DMS153 (cell line): ENCODE data around the gene MAPRE2.
"Not testable (repeated sequence)": the region's sequence is repeated elsewhere in the genome, so short reads cannot be mapped to it uniquely, and the experiment has no call there.

ENCODE experiments used
- DNase-seq: peaks from one replicate; lab custom pipeline; 2025; lab: John Stamatoyannopoulos, UW

Gene MAPRE2

GRCh38 chr18:35091841-35092240 is 50.6 kb downstream of the MAPRE2 start:
- no peak for DNase-seq

GRCh38 chr18:35095983-35096676 is 54.9 kb downstream of the MAPRE2 start:
- no peak for DNase-seq

GRCh38 chr18:35096677-35097011 is 55.4 kb downstream of the MAPRE2 start:
- no peak for DNase-seq

GRCh38 chr18:35097195-35097594 is 56.0 kb downstream of the MAPRE2 start:
- DNase-seq = no peak

GRCh38 chr18:35097763-35098162 is 56.5 kb downstream of the MAPRE2 start:
- DNase-seq = no peak

GRCh38 chr18:35099911-35100310 is 58.7 kb downstream of the MAPRE2 start:
- no peak for DNase-seq

GRCh38 chr18:35104391-35105051 is 63.3 kb downstream of the MAPRE2 start:
- no peak for DNase-seq

- no peak for DNase-seq
These were observed 65.0 kb downstream of the MAPRE2 start for GRCh38 chr18:35106013-35106844.

- DNase-seq = no peak
These were observed 65.6 kb downstream of the MAPRE2 start for GRCh38 chr18:35106845-35107148.

GRCh38 chr18:35107216-35107615 is 66.0 kb downstream of the MAPRE2 start:
- no peak for DNase-seq

- DNase-seq = not testable (repeated sequence)
These were observed 66.9 kb downstream of the MAPRE2 start for GRCh38 chr18:35108088-35108487.

GRCh38 chr18:35110059-35110458 is 68.8 kb downstream of the MAPRE2 start:
- DNase-seq = no peak

- DNase-seq = no peak
These were observed 69.6 kb downstream of the MAPRE2 start for GRCh38 chr18:35110554-35111485.

- DNase-seq = no peak
These were observed 71.5 kb downstream of the MAPRE2 start for GRCh38 chr18:35112696-35113095.

- no peak for DNase-seq
These were observed 73.1 kb downstream of the MAPRE2 start for GRCh38 chr18:35114305-35114704.

GRCh38 chr18:35116784-35117318 is 75.6 kb downstream of the MAPRE2 start:
- no peak for DNase-seq

GRCh38 chr18:35117372-35117771 is 76.2 kb downstream of the MAPRE2 start:
- DNase-seq = no peak

- no peak for DNase-seq
These were observed 76.8 kb downstream of the MAPRE2 start for GRCh38 chr18:35117951-35118411.

- no peak for DNase-seq
These were observed 77.4 kb downstream of the MAPRE2 start for GRCh38 chr18:35118641-35119040.

GRCh38 chr18:35121038-35121437 is 79.8 kb downstream of the MAPRE2 start:
- DNase-seq = no peak

- no peak for DNase-seq
These were observed 80.3 kb downstream of the MAPRE2 start for GRCh38 chr18:35121531-35121930.
